Testis (tissue), 3 donors: ENCODE measurements around the gene BRAT1. TPM values are rescaled to one million over a fixed set of nuclear protein-coding genes. Genes with fewer than 3 reads are reported as not detected.

ENCODE experiments used
- DNase-seq: peaks from one replicate; pipeline ENCODE4 v3.0.0-alpha.2; 2019
- H3K27ac ChIP-seq, 2 donors: fragments of 200-600 bp; sonication (generic); one replicate each; pipeline ENCODE4 v1.5.1; 2019
- H3K27me3 ChIP-seq: fragments of 200-600 bp; sonication (generic); one replicate; pipeline ENCODE4 v1.5.1; 2019
- H3K36me3 ChIP-seq: fragments of 200-600 bp; sonication (generic); one replicate; pipeline ENCODE4 v1.5.1; 2017; ENCODE audit warnings: low read depth; ENCODE audit errors: missing control alignments
- H3K4me1 ChIP-seq: fragments of 200-600 bp; sonication (generic); one replicate; pipeline ENCODE4 v1.5.1; 2019
- H3K4me3 ChIP-seq, 2 donors: fragments of 200-600 bp; sonication (generic); one replicate each; pipeline ENCODE4 v1.5.1; 2017 to 2019
- H3K9me3 ChIP-seq: fragments of 200-600 bp; sonication (generic); one replicate; pipeline ENCODE4 v1.5.1; 2017
- CTCF ChIP-seq, 3 experiments: fragments of 450-650 bp in 2 of 3; fragments of 200-600 bp in 1 of 3; sonication (generic) in 1 of 3; IDR thresholded peaks; one replicate each; pipeline ENCODE4 v1.5.1; 2016 to 2019; ENCODE audit warnings: antibody characterized with exemption in 3 of 3, mild to moderate bottlenecking in 2 of 3, moderate library complexity in 1 of 3
- POLR2A ChIP-seq: fragments of 450-650 bp; IDR thresholded peaks from one replicate; pipeline ENCODE4 v1.6.1; 2017; ENCODE audit warnings: antibody characterized with exemption, mild to moderate bottlenecking, moderate library complexity
- WGBS, 2 donors: methylation state at CpG; one replicate each; pipeline ENCODE4 v1.1.5; 2018; 5-methylcytosine and 5-hydroxymethylcytosine counted together
- intact Hi-C: fragments of 100-400 bp; cut with DNase I; formaldehyde crosslinking; loops from one replicate; pipeline ENCODE4 v1.15.1; 2023; ENCODE audit warnings: low total_unique reads
- polyA plus RNA-seq: library from polyadenylated mRNA; stranded (reverse); fragments of 350-450 nt; fragmentation: Illumina TruSeq; extraction: RNeasy Lipid Tissue Mini Kit (QIAGEN cat#74804); gene quantifications from one replicate; pipeline ENCODE4 v1.2.3, GENCODE V29; 2014; ENCODE audit warnings: low read depth, low replicate concordance; ENCODE audit not compliant: insufficient read depth
- total RNA-seq, 2 donors: library from RNA; depleted of rRNA; stranded (reverse); fragments of >200 nt; gene quantifications; one replicate each; pipeline ENCODE4 v1.2.3, GENCODE V29; 2016

BRAT1 gene
- total and polyA plus RNA-seq, 3 donors from 2014 or later: 45.3 to 108 (median 104) TPM

DNA sequence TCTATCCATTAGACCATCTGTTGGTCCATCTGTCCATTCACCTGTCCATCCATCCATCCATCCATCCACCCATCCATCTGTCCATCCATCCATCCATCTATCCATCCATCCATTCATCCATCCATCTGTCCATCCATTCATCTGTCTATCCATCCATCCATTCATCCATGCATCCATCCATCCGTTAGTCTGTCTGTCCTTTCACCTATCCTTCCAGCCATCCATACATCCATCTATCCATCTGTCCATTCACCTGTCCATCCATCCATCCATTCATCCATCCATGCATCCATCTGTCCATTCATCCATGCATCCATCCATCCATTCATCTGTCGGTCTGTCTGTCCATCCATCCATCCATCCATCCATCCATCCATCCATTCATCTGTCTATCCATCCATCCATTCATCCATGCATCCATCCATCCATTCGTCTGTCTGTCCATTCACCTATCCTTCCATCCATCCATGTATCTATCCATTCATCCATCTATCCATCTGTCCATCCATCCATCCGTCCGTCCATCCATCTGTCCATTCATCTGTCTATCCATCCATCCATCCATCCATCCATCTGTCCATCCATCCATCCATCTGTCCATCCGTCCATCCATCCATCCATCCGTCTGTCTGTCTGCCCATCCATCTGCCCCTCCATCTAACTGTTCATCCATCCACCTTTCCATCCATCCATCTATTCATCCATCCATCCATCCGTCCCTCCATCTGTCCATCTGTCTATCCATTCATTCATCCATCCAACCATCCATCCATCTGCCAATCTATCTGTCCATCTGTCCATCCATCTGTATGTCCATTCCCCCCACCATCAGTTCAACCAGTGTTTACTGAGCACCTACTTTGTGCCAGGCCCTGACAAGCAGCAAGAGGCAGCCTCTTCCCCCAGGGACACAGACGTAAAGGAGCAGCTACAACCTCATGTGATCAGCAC is 40.6 kb downstream of the BRAT1 start:
- no peak overlapping the region for H3K4me3 ChIP-seq
- TF ChIP-seq CTCF (IDR thresholded peaks at IDR 0.05) (no peak), POLR2A (no peak)
- intact Hi-C loops: no loop called here
- no peak for DNase-seq
- WGBS, 2 donors: 85 to 88% methylated on average over 9 of the region's 9 CpGs
- H3K27me3 ChIP-seq: no peaks in the 10 kb centered on the region
- no peak overlapping the region for H3K27ac ChIP-seq
- no peaks in the 10 kb centered on the region for H3K36me3 ChIP-seq
- H3K9me3 ChIP-seq: no peaks in the 10 kb centered on the region
- H3K4me1 ChIP-seq: peaks cover 13% of the 10 kb centered on the region

- intact Hi-C loops: no loop called here
- Histone ChIP-seq H3K27ac (no peak overlapping the region), H3K27me3 (no peaks in the 10 kb centered on the region), H3K4me1 (peaks cover 20% of the 10 kb centered on the region), H3K4me3 (no peak overlapping the region), H3K9me3 (no peaks in the 10 kb centered on the region), H3K36me3 (no peaks in the 10 kb centered on the region)
- TF ChIP-seq POLR2A: no peak
- no peak for TF ChIP-seq CTCF (IDR thresholded peaks at IDR 0.05)
- DNase-seq: no peak
- 90% methylated on average over 7 of the region's 7 CpGs; no CpG with 5 or more reads in 1 of the 2 donors for WGBS, 2 donors
These were observed 41.6 kb downstream of the BRAT1 start for GRCh38 chr7:2513702-2514101.

DNA sequence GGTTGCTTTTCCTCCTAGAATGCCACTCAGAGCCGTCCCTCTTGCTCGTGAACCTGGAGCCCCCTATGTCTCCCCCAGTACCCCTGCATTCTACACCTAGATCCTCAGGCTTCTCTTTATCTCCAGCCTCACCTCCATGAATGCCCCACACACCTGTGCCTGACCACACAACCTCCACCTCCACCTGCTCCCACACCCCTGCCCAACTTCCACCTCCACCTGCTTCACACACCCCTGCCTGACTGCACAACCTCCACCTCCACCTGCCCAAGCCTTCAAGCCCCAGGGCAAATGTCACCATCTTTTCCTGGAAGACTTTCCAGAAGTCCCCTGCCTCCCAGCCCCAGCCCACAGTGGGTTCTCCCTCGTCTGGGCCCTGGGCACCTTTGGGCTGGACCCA is 42.6 kb downstream of the BRAT1 start:
- H3K4me3 ChIP-seq: no peak overlapping the region
- no peak overlapping the region for H3K27ac ChIP-seq
- H3K27me3 ChIP-seq: no peaks in the 10 kb centered on the region
- 92% methylated on average over 3 of the region's 3 CpGs for WGBS, 2 donors
- no peaks in the 10 kb centered on the region for H3K9me3 ChIP-seq
- peaks cover 23% of the 10 kb centered on the region for H3K4me1 ChIP-seq
- TF ChIP-seq POLR2A: no peak
- no peak for TF ChIP-seq CTCF (IDR thresholded peaks at IDR 0.05)
- intact Hi-C loops: no loop called here
- no peaks in the 10 kb centered on the region for H3K36me3 ChIP-seq
- DNase-seq: no peak

GRCh38 chr7:2512179-2512661 is 43.1 kb downstream of the BRAT1 start:
- Histone ChIP-seq H3K4me3 (no peak overlapping the region), H3K4me1 (peaks cover 23% of the 10 kb centered on the region), H3K9me3 (no peaks in the 10 kb centered on the region), H3K36me3 (no peaks in the 10 kb centered on the region), H3K27ac (no peak overlapping the region), H3K27me3 (no peaks in the 10 kb centered on the region)
- 50 to 62% methylated on average over 11 to 12 of the region's 12 CpGs for WGBS, 2 donors
- TF ChIP-seq CTCF (IDR thresholded peaks at IDR 0.05) (no peak), POLR2A (no peak)
- intact Hi-C loops: no loop called here
- peak; percentile 44 for DNase-seq
